A673 (cell line): ENCODE results near the gene BANP. TPM values are rescaled to one million over a fixed set of nuclear protein-coding genes. Genes with fewer than 3 reads are reported as not detected.
"Not testable (repeated sequence)": the region's sequence is repeated elsewhere in the genome, so short reads cannot be mapped to it uniquely, and the experiment has no call there.

Source experiments
- BruUV-seq: library from RNA; stranded (reverse); fragments of 400-500 nt; replicated peaks from 2 replicates; lab custom pipeline; 2021; lab: Mats Ljungman, UMichigan
- CTCF ChIA-PET: fragments of 300-600 bp; sonication (Branson Sonifier 250); formaldehyde crosslinking; loops from one replicate; lab custom pipeline; 2022; ENCODE audit warnings: antibody characterized with exemption; lab: Charles Lee
- POLR2A ChIA-PET: fragments of 300-600 bp; sonication (Branson Sonifier 250); formaldehyde crosslinking; loops from one replicate; lab custom pipeline; 2022; ENCODE audit warnings: antibody characterized with exemption; ENCODE audit not compliant: low non-redundant PET; lab: Charles Lee
- DNase-seq: peaks from one replicate; pipeline ENCODE4 v3.0.0-alpha.2; 2015; ENCODE audit warnings: low spot score
- H3K27ac ChIP-seq: fragments of 200-600 bp; sonication (generic); 2 replicates; pipeline ENCODE4 v1.5.1; 2016; ENCODE audit warnings: mixed run types, low read depth, mild to moderate bottlenecking, mixed read lengths, antibody characterized with exemption, low read length; ENCODE audit not compliant: poor library complexity, severe bottlenecking
- H3K27me3 ChIP-seq: fragments of 200-600 bp; sonication (generic); replicated peaks from 2 replicates; pipeline ENCODE4 v1.6.1; 2017; ENCODE audit warnings: mixed run types, low read depth, mild to moderate bottlenecking, mixed read lengths, antibody characterized with exemption, low read length; ENCODE audit not compliant: insufficient read depth, poor library complexity
- H3K36me3 ChIP-seq: fragments of 200-600 bp; sonication (generic); 2 replicates; pipeline ENCODE4 v1.6.1; 2016; ENCODE audit warnings: mixed run types, mild to moderate bottlenecking, mixed read lengths, antibody characterized with exemption, low read length; ENCODE audit not compliant: insufficient read depth, poor library complexity, severe bottlenecking
- H3K4me1 ChIP-seq: fragments of 200-600 bp; sonication (generic); 2 replicates; pipeline ENCODE4 v1.6.1; 2017; ENCODE audit warnings: mixed run types, mild to moderate bottlenecking, mixed read lengths, antibody characterized with exemption, low read length; ENCODE audit not compliant: insufficient read depth, poor library complexity, severe bottlenecking
- H3K4me3 ChIP-seq: fragments of 200-600 bp; sonication (generic); 2 replicates; pipeline ENCODE4 v1.5.1; 2016; ENCODE audit warnings: low read depth, mixed run types, mild to moderate bottlenecking, mixed read lengths, low read length; ENCODE audit not compliant: poor library complexity, severe bottlenecking
- H3K9me3 ChIP-seq: fragments of 200-600 bp; sonication (generic); 2 replicates; pipeline ENCODE4 v1.6.1; 2016; ENCODE audit warnings: mixed run types, low read depth, mild to moderate bottlenecking, mixed read lengths, antibody characterized with exemption, low read length; ENCODE audit not compliant: poor library complexity, severe bottlenecking
- EZH2 ChIP-seq: fragments of 200-600 bp; sonication (generic); IDR thresholded peaks from 2 replicates; pipeline ENCODE4 v1.6.1; 2017; ENCODE audit warnings: borderline replicate concordance, low read depth, mild to moderate bottlenecking, mixed read lengths, antibody characterized with exemption, low read length; ENCODE audit not compliant: poor library complexity, severe bottlenecking
- intact Hi-C: fragments of 100-400 bp; cut with micrococcal nuclease; formaldehyde crosslinking; loops from one replicate; pipeline ENCODE4 v1.10.0; 2022; ENCODE audit not compliant: unreplicated experiment
- total RNA-seq: library from RNA; stranded (reverse); gene quantifications from 2 replicates; pipeline ENCODE4 v1.2.3, GENCODE V29; 2021
- TF ChIP-seq, protein P1 (sequence below): fragments of 300-800, 200-600 bp; sonication (generic); conservative IDR thresholded peaks from 2 replicates; pipeline ENCODE4 v1.5.1; 2017; ENCODE audit warnings: low read depth, mild to moderate bottlenecking, antibody characterized with exemption, low read length, moderate library complexity, mixed read lengths

Gene BANP
- total RNA-seq, 1 experiment from 2014 or later: 44.3 TPM

DNA sequence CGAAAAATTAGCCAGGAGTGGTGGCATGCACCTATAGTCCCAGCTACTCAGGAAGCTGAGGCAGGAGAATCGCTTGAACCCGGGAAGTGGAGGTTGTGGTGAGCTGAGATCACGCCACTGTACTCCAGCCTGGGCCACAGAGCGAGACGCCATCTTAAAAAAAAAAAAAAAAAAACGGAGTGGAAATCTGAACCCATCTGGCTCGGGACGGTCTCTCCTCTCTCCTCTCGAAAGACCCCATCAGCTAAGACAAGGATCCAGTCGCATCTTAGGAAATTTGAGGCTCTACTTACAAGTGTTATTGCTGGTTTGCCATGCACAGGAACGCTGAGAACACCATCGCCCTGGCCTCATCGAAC lies 15.2 kb upstream of the BANP start:
- H3K4me1 ChIP-seq, H3K27ac ChIP-seq, H3K9me3 ChIP-seq, POLR2A ChIA-PET, DNase-seq, H3K4me3 ChIP-seq, CTCF ChIA-PET, H3K27me3 ChIP-seq, BruUV-seq, H3K36me3 ChIP-seq, intact Hi-C loops: not testable (repeated sequence)

DNA sequence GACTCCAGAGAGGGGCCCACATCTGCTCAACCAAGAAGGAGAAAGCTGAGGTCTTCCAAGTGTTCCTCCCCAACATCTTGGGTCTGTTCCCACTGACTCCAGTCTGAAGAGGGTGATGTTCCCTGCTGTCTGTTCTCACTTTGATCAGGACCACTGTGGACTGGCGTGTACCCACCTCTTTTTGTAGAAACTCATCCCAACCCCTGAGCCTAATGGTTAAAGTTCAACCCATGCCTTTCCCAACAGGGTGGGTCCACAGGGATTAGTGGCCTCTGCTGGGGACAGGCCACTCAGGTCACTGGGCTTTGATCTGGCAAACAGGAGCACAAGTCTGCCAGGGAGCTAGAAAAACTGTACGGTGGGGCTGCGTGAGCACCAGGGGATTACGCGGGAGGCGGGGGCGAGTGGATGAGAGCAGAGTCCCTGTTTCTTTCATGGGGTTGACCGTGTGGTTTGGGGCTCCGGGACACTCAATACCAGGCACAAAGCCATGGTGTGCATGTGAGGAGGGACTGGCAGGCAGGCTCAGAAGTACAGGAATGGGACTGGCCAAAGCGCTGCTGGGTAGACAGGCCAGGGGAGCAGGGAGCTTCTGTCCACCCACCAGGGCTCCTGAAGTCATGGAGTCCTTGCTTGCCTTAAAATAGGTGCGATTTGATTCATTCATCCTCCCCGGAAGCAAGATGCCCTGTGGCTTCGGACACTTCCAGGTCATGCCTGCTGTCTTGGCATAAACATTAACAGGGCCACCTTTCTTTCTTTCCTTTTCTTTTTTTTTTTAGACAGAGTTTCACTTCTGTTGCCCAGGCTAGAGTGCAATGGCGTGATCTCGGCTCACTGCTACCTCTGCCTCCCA lies 14.6 kb upstream of the BANP start, which contains the start of gene CA5A:
Gene CA5A (minus strand): TSS at position 155 of the 856 bp plus-strand sequence. CDS start 79 bp downstream, at position 76.
- no TSS peak for BruUV-seq
- no peak within 1 kb of the TSS for H3K27ac ChIP-seq
- DNase-seq: no peak
- H3K36me3 ChIP-seq: no peaks in the 10 kb centered on the region
- ChIA-PET POLR2A (no interaction called here), CTCF (no interaction called here)
- H3K4me1 ChIP-seq: no peaks in the 10 kb centered on the region
- H3K9me3 ChIP-seq: no peaks in the 10 kb centered on the region
- intact Hi-C loops: no loop called here
- no peaks in the 10 kb centered on the region for H3K27me3 ChIP-seq
- TF ChIP-seq EZH2: no peak
- TF ChIP-seq, protein P1, sequence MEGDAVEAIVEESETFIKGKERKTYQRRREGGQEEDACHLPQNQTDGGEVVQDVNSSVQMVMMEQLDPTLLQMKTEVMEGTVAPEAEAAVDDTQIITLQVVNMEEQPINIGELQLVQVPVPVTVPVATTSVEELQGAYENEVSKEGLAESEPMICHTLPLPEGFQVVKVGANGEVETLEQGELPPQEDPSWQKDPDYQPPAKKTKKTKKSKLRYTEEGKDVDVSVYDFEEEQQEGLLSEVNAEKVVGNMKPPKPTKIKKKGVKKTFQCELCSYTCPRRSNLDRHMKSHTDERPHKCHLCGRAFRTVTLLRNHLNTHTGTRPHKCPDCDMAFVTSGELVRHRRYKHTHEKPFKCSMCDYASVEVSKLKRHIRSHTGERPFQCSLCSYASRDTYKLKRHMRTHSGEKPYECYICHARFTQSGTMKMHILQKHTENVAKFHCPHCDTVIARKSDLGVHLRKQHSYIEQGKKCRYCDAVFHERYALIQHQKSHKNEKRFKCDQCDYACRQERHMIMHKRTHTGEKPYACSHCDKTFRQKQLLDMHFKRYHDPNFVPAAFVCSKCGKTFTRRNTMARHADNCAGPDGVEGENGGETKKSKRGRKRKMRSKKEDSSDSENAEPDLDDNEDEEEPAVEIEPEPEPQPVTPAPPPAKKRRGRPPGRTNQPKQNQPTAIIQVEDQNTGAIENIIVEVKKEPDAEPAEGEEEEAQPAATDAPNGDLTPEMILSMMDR: no peak
- no peak within 1 kb of the TSS for H3K4me3 ChIP-seq

DNA sequence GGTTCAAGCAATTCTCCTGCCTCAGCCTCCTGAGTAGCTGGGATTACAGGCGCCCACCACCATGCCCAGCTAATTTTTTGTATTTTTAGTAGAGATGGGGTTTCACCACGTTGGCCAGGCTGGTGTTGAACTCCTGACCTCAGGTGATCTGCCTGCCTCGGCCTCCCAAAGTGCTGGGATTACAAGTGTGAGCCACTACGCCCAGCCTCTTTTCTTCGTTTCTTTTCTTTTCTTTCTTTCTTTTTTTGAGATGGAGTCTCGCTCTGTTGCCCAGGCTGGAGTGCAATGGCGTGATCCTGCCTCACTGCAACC lies 14.0 kb upstream of the BANP start:
- H3K9me3 ChIP-seq, H3K27me3 ChIP-seq, H3K36me3 ChIP-seq, BruUV-seq, DNase-seq, H3K27ac ChIP-seq, CTCF ChIA-PET, intact Hi-C loops, H3K4me1 ChIP-seq, H3K4me3 ChIP-seq, POLR2A ChIA-PET: not testable (repeated sequence)

DNA sequence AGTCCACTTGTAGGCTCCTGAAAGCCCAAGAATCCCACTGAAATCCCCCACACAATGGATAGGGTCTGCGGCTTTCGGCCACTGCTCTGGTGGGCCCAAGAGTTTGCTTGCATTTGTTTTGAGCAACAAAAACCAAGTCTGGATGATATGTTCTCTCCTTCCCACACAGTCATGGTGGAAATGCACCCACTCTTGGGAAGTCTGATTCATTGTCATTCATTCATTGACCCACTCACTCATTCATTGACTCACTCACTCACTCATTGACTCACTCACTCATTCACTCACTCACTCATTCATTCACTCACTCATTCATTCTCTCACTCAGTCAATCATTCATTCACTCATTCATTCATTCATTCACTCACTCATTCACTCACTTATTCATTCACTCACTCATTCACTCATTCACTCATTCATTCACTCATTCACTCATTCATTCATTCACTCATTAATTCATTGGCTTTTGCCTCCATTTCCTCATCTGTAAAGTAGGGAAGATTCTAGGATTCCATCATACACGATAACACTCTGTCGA lies 12.8 kb upstream of the BANP start:
- H3K27me3 ChIP-seq: no peaks in the 10 kb centered on the region
- ChIA-PET CTCF (no interaction called here), POLR2A (interaction anchor here (0.7 kb wide), 1 partner anchor 56 kb away, joined by 3 read pairs; no protein-coding TSS in a partner anchor)
- no peaks in the 10 kb centered on the region for H3K36me3 ChIP-seq
- TF ChIP-seq, protein P1: no peak
- no peak for TF ChIP-seq EZH2
- intact Hi-C loops: no loop called here
- no peak for DNase-seq
- BruUV-seq: no TSS peak
- no peaks in the 10 kb centered on the region for H3K4me1 ChIP-seq
- no peak overlapping the region for H3K27ac ChIP-seq
- no peaks in the 10 kb centered on the region for H3K9me3 ChIP-seq
- H3K4me3 ChIP-seq: no peak overlapping the region
